A549 (cell line): ENCODE results near the gene SELENOO.

Source experiments
- ESRRA ChIP-seq: fragments of 150-350 bp; IDR thresholded peaks from 2 replicates; pipeline ENCODE4 v1.6.1; 2014; ENCODE audit warnings: mild to moderate bottlenecking, low read length, borderline replicate concordance
- POLR2A ChIP-seq: IDR thresholded peaks from 2 replicates; pipeline ENCODE4 v1.6.1; 2012; ENCODE audit warnings: mild to moderate bottlenecking, low read length
- RARB ChIP-seq: fragments of 250-450 bp; sonication (Bioruptor Pico); IDR thresholded peaks from 2 replicates; pipeline ENCODE4 v1.8.0; 2021; ENCODE audit warnings: mild to moderate bottlenecking, moderate library complexity
- TF ChIP-seq, protein P1 (sequence below): fragments of >200 bp; sonication (Bioruptor Twin); formaldehyde crosslinking; IDR thresholded peaks from 3 replicates; pipeline ENCODE4 v1.5.1; 2016

DNA sequence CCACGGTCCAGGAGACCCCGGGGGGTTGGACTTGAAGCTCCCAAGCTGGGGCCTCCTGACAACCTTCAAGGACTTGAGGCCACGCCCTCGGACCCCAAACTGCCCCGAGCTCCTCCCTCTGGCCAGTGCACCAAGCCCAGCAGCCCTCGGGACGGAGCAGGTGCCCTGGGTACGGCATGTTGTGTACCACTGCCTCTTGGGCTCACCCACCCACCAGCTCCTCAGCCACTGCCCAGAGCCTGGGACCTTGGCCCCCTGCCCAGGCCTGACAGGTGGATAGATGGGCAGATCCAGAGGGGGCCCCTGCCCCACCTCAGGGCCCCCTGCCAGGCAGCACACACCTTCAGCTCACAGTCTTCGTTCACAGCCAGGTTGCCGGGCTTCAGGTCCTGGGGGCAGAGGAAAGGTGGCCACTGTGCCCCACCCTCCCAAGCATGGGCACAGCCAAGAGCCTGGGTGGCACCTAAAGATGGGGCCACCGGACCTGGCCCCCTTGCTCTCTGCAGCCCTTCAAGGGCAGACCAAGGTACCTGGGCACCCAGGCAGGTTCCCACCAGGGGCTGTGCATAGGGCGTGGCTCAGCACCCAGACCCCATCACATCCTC, 55.5 kb downstream of the SELENOO start:
- TF ChIP-seq, protein P1, sequence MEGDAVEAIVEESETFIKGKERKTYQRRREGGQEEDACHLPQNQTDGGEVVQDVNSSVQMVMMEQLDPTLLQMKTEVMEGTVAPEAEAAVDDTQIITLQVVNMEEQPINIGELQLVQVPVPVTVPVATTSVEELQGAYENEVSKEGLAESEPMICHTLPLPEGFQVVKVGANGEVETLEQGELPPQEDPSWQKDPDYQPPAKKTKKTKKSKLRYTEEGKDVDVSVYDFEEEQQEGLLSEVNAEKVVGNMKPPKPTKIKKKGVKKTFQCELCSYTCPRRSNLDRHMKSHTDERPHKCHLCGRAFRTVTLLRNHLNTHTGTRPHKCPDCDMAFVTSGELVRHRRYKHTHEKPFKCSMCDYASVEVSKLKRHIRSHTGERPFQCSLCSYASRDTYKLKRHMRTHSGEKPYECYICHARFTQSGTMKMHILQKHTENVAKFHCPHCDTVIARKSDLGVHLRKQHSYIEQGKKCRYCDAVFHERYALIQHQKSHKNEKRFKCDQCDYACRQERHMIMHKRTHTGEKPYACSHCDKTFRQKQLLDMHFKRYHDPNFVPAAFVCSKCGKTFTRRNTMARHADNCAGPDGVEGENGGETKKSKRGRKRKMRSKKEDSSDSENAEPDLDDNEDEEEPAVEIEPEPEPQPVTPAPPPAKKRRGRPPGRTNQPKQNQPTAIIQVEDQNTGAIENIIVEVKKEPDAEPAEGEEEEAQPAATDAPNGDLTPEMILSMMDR: no peak
- TF ChIP-seq ESRRA (no peak), POLR2A (no peak), RARB (CRISPR knock-in tag) (no peak)
